Measurements from ENCODE around the gene MISFA.

- no peak for TF ChIP-seq POLR2A (IDR thresholded peaks at IDR 0.05; ENCODE audit: low read depth, low read length)
- no peak for TF ChIP-seq POLR2AphosphoS5 (IDR thresholded peaks at IDR 0.05; ENCODE audit: low read depth, low read length)
- no peak for TF ChIP-seq TAF1 (IDR thresholded peaks at IDR 0.05; ENCODE audit: borderline replicate concordance, low read depth, low read length)
These were observed 51.4 kb downstream of the MISFA start for GRCh38 chr11:18650859-18651557.

All from GM12892 (cell line).